Loucy (cell line): ENCODE data around the gene NDP.

Experiments used
- EZH2phosphoT487 ChIP-seq: fragments of 200-600 bp; IDR thresholded peaks from 2 replicates; pipeline ENCODE4 v1.6.1; 2018; ENCODE audit warnings: antibody characterized with exemption, mild to moderate bottlenecking, moderate library complexity, borderline replicate concordance
- TF ChIP-seq, protein P1 (sequence below): fragments of 200-600 bp; sonication (generic); conservative IDR thresholded peaks from 2 replicates; pipeline ENCODE4 v1.5.1; 2014; ENCODE audit warnings: mild to moderate bottlenecking, antibody characterized with exemption, low read length

DNA sequence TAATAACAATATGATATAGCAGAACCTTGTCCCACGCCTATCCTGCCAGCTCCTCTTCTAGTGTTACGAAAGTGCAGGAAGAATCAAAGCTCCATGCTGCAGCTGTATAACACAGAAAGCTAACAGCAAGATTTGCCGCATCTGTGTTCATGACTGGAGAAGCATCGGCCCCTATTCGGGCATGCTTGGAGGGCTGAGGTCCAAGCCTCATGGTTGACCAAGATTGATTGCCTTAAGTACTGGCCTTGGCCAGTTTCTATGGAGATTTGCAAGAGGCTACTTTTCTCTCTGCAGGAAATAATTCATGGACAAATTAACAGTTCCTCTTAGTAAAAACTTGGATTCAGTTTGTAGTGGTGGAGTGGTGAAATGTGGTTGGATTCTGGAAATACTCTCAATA is 12.9 kb upstream of the NDP start:
- TF ChIP-seq, protein P1, sequence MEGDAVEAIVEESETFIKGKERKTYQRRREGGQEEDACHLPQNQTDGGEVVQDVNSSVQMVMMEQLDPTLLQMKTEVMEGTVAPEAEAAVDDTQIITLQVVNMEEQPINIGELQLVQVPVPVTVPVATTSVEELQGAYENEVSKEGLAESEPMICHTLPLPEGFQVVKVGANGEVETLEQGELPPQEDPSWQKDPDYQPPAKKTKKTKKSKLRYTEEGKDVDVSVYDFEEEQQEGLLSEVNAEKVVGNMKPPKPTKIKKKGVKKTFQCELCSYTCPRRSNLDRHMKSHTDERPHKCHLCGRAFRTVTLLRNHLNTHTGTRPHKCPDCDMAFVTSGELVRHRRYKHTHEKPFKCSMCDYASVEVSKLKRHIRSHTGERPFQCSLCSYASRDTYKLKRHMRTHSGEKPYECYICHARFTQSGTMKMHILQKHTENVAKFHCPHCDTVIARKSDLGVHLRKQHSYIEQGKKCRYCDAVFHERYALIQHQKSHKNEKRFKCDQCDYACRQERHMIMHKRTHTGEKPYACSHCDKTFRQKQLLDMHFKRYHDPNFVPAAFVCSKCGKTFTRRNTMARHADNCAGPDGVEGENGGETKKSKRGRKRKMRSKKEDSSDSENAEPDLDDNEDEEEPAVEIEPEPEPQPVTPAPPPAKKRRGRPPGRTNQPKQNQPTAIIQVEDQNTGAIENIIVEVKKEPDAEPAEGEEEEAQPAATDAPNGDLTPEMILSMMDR = no peak
- no peak for TF ChIP-seq EZH2phosphoT487
